SK-N-MC (cell line): Measurements from ENCODE around the gene CFAP69.

Source experiments
- DNase-seq: peaks from one replicate; pipeline ENCODE4 v3.0.0-alpha.2; 2011; ENCODE audit warnings: low read depth, low spot score
- H3K27ac ChIP-seq: fragments of 200-600 bp; sonication (generic); 2 replicates; pipeline ENCODE4 v1.5.1; 2016; ENCODE audit warnings: mixed run types
- H3K36me3 ChIP-seq: fragments of 200-600 bp; sonication (generic); 2 replicates; pipeline ENCODE4 v1.6.1; 2017; ENCODE audit warnings: antibody characterized with exemption, low read length, mixed read lengths; ENCODE audit not compliant: insufficient read depth
- H3K4me3 ChIP-seq: fragments of 200-600 bp; sonication (generic); 2 replicates; pipeline ENCODE4 v1.5.1; 2016
- H3K9ac ChIP-seq: fragments of 200-600 bp; sonication (generic); 2 replicates; pipeline ENCODE4 v1.8.0; 2017; ENCODE audit warnings: mixed run types, mixed read lengths; ENCODE audit not compliant: insufficient read length
- H3K9me3 ChIP-seq: fragments of 200-600 bp; sonication (generic); 2 replicates; pipeline ENCODE4 v1.6.1; 2017; ENCODE audit warnings: low read depth, mild to moderate bottlenecking, antibody characterized with exemption, low read length, moderate library complexity, mixed read lengths
- EZH2 ChIP-seq: fragments of 200-600 bp; sonication (generic); IDR thresholded peaks from one replicate; pipeline ENCODE4 v1.6.1; 2017; ENCODE audit warnings: antibody characterized with exemption
- FOXP2 ChIP-seq: optimal IDR thresholded peaks from 2 replicates; pipeline ENCODE3; 2011; ENCODE audit warnings: mild to moderate bottlenecking, moderate library complexity; ENCODE audit not compliant: insufficient read depth; ENCODE audit errors: extremely low read length, control extremely low read depth
- POLR2AphosphoS5 ChIP-seq: IDR thresholded peaks from 2 replicates; pipeline ENCODE4 v1.6.1; 2012; ENCODE audit warnings: mild to moderate bottlenecking, low read depth, low read length, borderline replicate concordance

Gene CFAP69

GRCh38 chr7:90244909-90245851 lies at the start of gene CFAP69:
Gene CFAP69 (plus strand): TSS chr7:90245174. CDS start chr7:90245425, 251 bp downstream.
- Histone ChIP-seq H3K36me3 (no peaks in the 10 kb centered on the region), H3K4me3 (peak within 1 kb of the TSS; percentile 94), H3K9ac (peak within 1 kb of the TSS; percentile 72), H3K9me3 (no peaks in the 10 kb centered on the region), H3K27ac (no peak within 1 kb of the TSS)
- no peak for DNase-seq
- TF ChIP-seq EZH2 (no peak), POLR2AphosphoS5 (peak; percentile 48; the same call in 1 of the 2 replicates)

- Histone ChIP-seq H3K4me3 (no peak overlapping the region), H3K9me3 (peaks cover 7% of the 10 kb centered on the region; the same call in 1 of the 2 replicates), H3K27ac (no peak overlapping the region), H3K36me3 (peaks cover 14% of the 10 kb centered on the region), H3K9ac (no peak overlapping the region)
- DNase-seq: no peak
- TF ChIP-seq EZH2: no peak
- no peak for TF ChIP-seq FOXP2
- TF ChIP-seq POLR2AphosphoS5: no peak
These were observed 43.3 kb upstream of the CFAP69 start for GRCh38 chr7:90201500-90202195.

GRCh38 chr7:90207956-90208355 lies 37.0 kb upstream of the CFAP69 start:
- H3K9me3 ChIP-seq: peaks cover 3% of the 10 kb centered on the region; the same call in 1 of the 2 replicates
- H3K27ac ChIP-seq: peak overlapping the region; percentile 99
- H3K4me3 ChIP-seq: no peak overlapping the region
- TF ChIP-seq FOXP2 (no peak), EZH2 (no peak), POLR2AphosphoS5 (peak; percentile 46; the same call in 1 of the 2 replicates)
- peak; percentile 72 for DNase-seq
- H3K36me3 ChIP-seq: peaks cover 12% of the 10 kb centered on the region
- H3K9ac ChIP-seq: peak overlapping the region; percentile 30

GRCh38 chr7:90209776-90210175 lies 35.2 kb upstream of the CFAP69 start:
- H3K9ac ChIP-seq: peak overlapping the region; percentile 100
- peaks cover 22% of the 10 kb centered on the region for H3K36me3 ChIP-seq
- H3K4me3 ChIP-seq: peak overlapping the region; percentile 93
- peak overlapping the region; percentile 98 for H3K27ac ChIP-seq
- TF ChIP-seq POLR2AphosphoS5 (no peak; the same call in 1 of the 2 replicates), EZH2 (no peak), FOXP2 (no peak)
- H3K9me3 ChIP-seq: peaks cover 3% of the 10 kb centered on the region; the same call in 1 of the 2 replicates
- DNase-seq: peak; percentile 77

- H3K9me3 ChIP-seq: peaks cover 3% of the 10 kb centered on the region; the same call in 1 of the 2 replicates
- H3K4me3 ChIP-seq: peak overlapping the region; percentile 93
- peak; percentile 32; the same call in 1 of the 2 replicates for TF ChIP-seq POLR2AphosphoS5
- TF ChIP-seq EZH2: no peak
- H3K27ac ChIP-seq: peak overlapping the region; percentile 98
- DNase-seq: no peak
- peak overlapping the region; percentile 100 for H3K9ac ChIP-seq
- H3K36me3 ChIP-seq: peaks cover 27% of the 10 kb centered on the region
These were observed 34.5 kb upstream of the CFAP69 start for GRCh38 chr7:90210475-90210874.

GRCh38 chr7:90210981-90211380 lies 34.0 kb upstream of the CFAP69 start:
- no peak for TF ChIP-seq POLR2AphosphoS5
- TF ChIP-seq EZH2: no peak
- no peak for TF ChIP-seq FOXP2
- peak overlapping the region; percentile 93 for H3K4me3 ChIP-seq
- H3K9me3 ChIP-seq: peaks cover 3% of the 10 kb centered on the region; the same call in 1 of the 2 replicates
- DNase-seq: no peak
- H3K27ac ChIP-seq: peak overlapping the region; percentile 98
- H3K36me3 ChIP-seq: peaks cover 27% of the 10 kb centered on the region
- peak overlapping the region; percentile 100 for H3K9ac ChIP-seq

GRCh38 chr7:90211391-90212148 lies 33.4 kb upstream of the CFAP69 start, which contains the start of gene STEAP2:
Gene STEAP2 (plus strand): TSS chr7:90211740. CDS start chr7:90225083, 13,343 bp downstream.
- DNase-seq: no peak
- peak within 1 kb of the TSS; percentile 93 for H3K4me3 ChIP-seq
- peak within 1 kb of the TSS; percentile 98 for H3K27ac ChIP-seq
- TF ChIP-seq FOXP2 (no peak), POLR2AphosphoS5 (peak; percentile 91), EZH2 (no peak)
- peaks cover 29% of the 10 kb centered on the region for H3K36me3 ChIP-seq
- H3K9ac ChIP-seq: peak within 1 kb of the TSS; percentile 100
- no peaks in the 10 kb centered on the region; the same call in 1 of the 2 replicates for H3K9me3 ChIP-seq
